Activated gamma-delta T cell (primary cell): ENCODE results near the gene NCKAP5.

ENCODE experiments used
- DNase-seq: peaks from one replicate; lab custom pipeline; 2025; lab: John Stamatoyannopoulos, UW

Gene NCKAP5

GRCh38 chr2:133146893-133147292, 421.4 kb downstream of the NCKAP5 start:
- no peak for DNase-seq

- DNase-seq = no peak
These were observed 424.6 kb downstream of the NCKAP5 start for GRCh38 chr2:133143645-133144044.

GRCh38 chr2:133142087-133142486, 426.2 kb downstream of the NCKAP5 start:
- no peak for DNase-seq

- DNase-seq = no peak
These were observed 427.6 kb downstream of the NCKAP5 start for GRCh38 chr2:133140620-133141019.

GRCh38 chr2:133139847-133140533, 428.3 kb downstream of the NCKAP5 start:
- DNase-seq = no peak

- no peak for DNase-seq
These were observed 429.6 kb downstream of the NCKAP5 start for GRCh38 chr2:133138693-133139092.

- DNase-seq = no peak
These were observed 433.1 kb downstream of the NCKAP5 start for GRCh38 chr2:133135035-133135654.

- DNase-seq = no peak
These were observed 437.6 kb downstream of the NCKAP5 start for GRCh38 chr2:133130548-133131246.

- DNase-seq = no peak
These were observed 443.8 kb downstream of the NCKAP5 start for GRCh38 chr2:133124446-133124845.

GRCh38 chr2:133123904-133124303, 444.4 kb downstream of the NCKAP5 start:
- no peak for DNase-seq

GRCh38 chr2:133123393-133123792, 444.9 kb downstream of the NCKAP5 start:
- no peak for DNase-seq

- DNase-seq = no peak
These were observed 445.7 kb downstream of the NCKAP5 start for GRCh38 chr2:133122529-133122928.

GRCh38 chr2:133120310-133120709, 448.0 kb downstream of the NCKAP5 start:
- no peak for DNase-seq

- no peak for DNase-seq
These were observed 458.1 kb downstream of the NCKAP5 start for GRCh38 chr2:133110201-133110600.

GRCh38 chr2:133109772-133110171, 458.5 kb downstream of the NCKAP5 start:
- no peak for DNase-seq

- DNase-seq = no peak
These were observed 461.0 kb downstream of the NCKAP5 start for GRCh38 chr2:133107058-133107815.

GRCh38 chr2:133104871-133105270, 463.4 kb downstream of the NCKAP5 start:
- DNase-seq = no peak

- no peak for DNase-seq
These were observed 469.5 kb downstream of the NCKAP5 start for GRCh38 chr2:133098787-133099186.

- no peak for DNase-seq
These were observed 470.6 kb downstream of the NCKAP5 start for GRCh38 chr2:133097666-133098065.

- DNase-seq = no peak
These were observed 475.7 kb downstream of the NCKAP5 start for GRCh38 chr2:133092571-133092970.

GRCh38 chr2:133090358-133090757, 477.9 kb downstream of the NCKAP5 start:
- no peak for DNase-seq

GRCh38 chr2:133086176-133086575, 482.1 kb downstream of the NCKAP5 start:
- DNase-seq = no peak
